ENCODE data around the gene PLEKHM2. TPM values are rescaled to one million over a fixed set of nuclear protein-coding genes. Genes with fewer than 3 reads are reported as not detected.
A peak's percentile ranks its signal among the peaks of the same experiment; 100 is the strongest.

PLEKHM2 gene
- total RNA-seq, 1 experiment from 2014 or later: 38.5 TPM

GRCh38 chr1:15753776-15754175, 69.7 kb downstream of the PLEKHM2 start:
- ChIA-PET POLR2A (no interaction called here), RAD21 (ENCODE audit: low non-redundant PET in 1 of 2, low total read pairs in 2 of 2, uncharacterized antibody in 2 of 2, unreplicated experiment in 2 of 2) (no interaction called here), CTCF (no interaction called here)
- intact Hi-C loops (cut with micrococcal nuclease): no loop called here
- no peak overlapping the region for H3K4me2 ChIP-seq (ENCODE audit: low read length)
- DNase-seq (ENCODE audit: low read depth, low spot score): no peak
- no peak overlapping the region for H3K27ac ChIP-seq (ENCODE audit: low read depth, low read length)
- H2AFZ ChIP-seq (ENCODE audit: low read depth, low read length, poor library complexity, severe bottlenecking): no peak overlapping the region
- no peak for ATAC-seq
- H3K4me3 ChIP-seq (replicated peaks in 1 of 2; ENCODE audit: low read depth in 1 of 2, low read length in 2 of 2): no peak overlapping the region
- H3K36me3 ChIP-seq (ENCODE audit: control insufficient read depth in 1 of 2, insufficient read depth in 2 of 2, low read length in 2 of 2): no peaks in the 10 kb centered on the region
- no peaks in the 10 kb centered on the region for H3K9me3 ChIP-seq (ENCODE audit: control insufficient read depth in 1 of 2, insufficient read depth in 1 of 2, low read depth in 1 of 2, low read length in 2 of 2)
- H3K9ac ChIP-seq (ENCODE audit: low read length): no peak overlapping the region
- no peaks in the 10 kb centered on the region for H3K9me2 ChIP-seq (ENCODE audit: insufficient read depth)
- peaks cover 0 to 21% of the 10 kb centered on the region in 2 experiments; a peak in 2 of 4 replicates for H3K4me1 ChIP-seq (ENCODE audit: control insufficient read depth in 1 of 2, insufficient read depth in 2 of 2, low read length in 2 of 2)
- no peaks in the 10 kb centered on the region for H3K27me3 ChIP-seq (ENCODE audit: insufficient read depth, low read length)
- TF ChIP-seq ZNF274 (IDR thresholded peaks at IDR 0.05; ENCODE audit: low read depth, low read length) (no peak), CEBPB (IDR thresholded peaks at IDR 0.05; ENCODE audit: low read depth) (no peak), SIN3A (IDR thresholded peaks at IDR 0.05; ENCODE audit: low read depth) (no peak)
- TF ChIP-seq, protein P1, sequence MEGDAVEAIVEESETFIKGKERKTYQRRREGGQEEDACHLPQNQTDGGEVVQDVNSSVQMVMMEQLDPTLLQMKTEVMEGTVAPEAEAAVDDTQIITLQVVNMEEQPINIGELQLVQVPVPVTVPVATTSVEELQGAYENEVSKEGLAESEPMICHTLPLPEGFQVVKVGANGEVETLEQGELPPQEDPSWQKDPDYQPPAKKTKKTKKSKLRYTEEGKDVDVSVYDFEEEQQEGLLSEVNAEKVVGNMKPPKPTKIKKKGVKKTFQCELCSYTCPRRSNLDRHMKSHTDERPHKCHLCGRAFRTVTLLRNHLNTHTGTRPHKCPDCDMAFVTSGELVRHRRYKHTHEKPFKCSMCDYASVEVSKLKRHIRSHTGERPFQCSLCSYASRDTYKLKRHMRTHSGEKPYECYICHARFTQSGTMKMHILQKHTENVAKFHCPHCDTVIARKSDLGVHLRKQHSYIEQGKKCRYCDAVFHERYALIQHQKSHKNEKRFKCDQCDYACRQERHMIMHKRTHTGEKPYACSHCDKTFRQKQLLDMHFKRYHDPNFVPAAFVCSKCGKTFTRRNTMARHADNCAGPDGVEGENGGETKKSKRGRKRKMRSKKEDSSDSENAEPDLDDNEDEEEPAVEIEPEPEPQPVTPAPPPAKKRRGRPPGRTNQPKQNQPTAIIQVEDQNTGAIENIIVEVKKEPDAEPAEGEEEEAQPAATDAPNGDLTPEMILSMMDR (IDR thresholded peaks at IDR 0.05 in 2 of 3, conservative IDR thresholded peaks at IDR 0.05 in 1 of 3; ENCODE audit: borderline replicate concordance in 1 of 3, insufficient read depth in 1 of 3, low read depth in 2 of 3, low read length in 2 of 3): no peak
- TF ChIP-seq, protein P2, sequence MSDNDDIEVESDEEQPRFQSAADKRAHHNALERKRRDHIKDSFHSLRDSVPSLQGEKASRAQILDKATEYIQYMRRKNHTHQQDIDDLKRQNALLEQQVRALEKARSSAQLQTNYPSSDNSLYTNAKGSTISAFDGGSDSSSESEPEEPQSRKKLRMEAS (IDR thresholded peaks at IDR 0.05): no peak
- BruUV-seq (replicated peaks): no TSS peak
- no peaks in the 10 kb centered on the region for H4K20me1 ChIP-seq (ENCODE audit: insufficient read depth)
- H3K79me2 ChIP-seq (ENCODE audit: insufficient read depth, low read length): no peaks in the 10 kb centered on the region

DNA sequence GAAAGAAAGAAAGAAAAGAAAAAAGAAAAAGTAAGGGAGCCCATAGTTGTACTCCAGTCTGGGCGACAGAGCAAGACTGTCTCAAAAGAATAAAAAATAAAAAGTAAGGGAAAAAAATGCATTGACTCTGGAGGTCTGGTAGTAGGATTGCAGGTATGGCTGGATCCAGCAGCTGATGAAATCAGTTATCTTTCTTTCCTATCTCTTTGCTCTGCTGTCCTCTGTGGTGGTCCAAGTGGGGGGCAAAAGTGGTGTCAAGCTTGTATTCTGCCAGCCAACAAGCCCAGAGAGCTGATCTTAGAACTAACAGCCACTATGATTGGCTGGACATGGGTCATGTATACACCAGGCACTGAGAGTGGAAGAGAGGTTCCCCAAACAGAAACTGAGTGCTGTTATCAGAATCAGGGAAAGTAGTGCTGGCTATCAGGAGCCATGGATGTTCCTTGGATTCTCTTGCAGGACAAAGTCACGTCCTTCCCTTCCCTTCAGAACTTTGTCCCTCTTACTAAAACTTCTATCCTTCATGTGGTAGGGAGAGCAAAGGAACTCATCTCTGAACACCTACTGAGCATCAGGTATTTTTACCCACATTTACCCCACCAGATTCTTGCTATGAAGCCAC, 71.0 kb downstream of the PLEKHM2 start:
- ChIA-PET RAD21 (ENCODE audit: low non-redundant PET in 1 of 2, low total read pairs in 2 of 2, uncharacterized antibody in 2 of 2, unreplicated experiment in 2 of 2) (no interaction called here), POLR2A (interaction anchor here (0.6 kb wide), 1 partner anchor 219 kb away, joined by 4 read pairs; no protein-coding TSS in a partner anchor), CTCF (interaction anchor here (1.3 kb wide), 1 partner anchor 14 kb away, joined by 3 read pairs; no protein-coding TSS in a partner anchor)
- ATAC-seq (no peak), DNase-seq (ENCODE audit: low read depth, low spot score) (no peak)
- intact Hi-C loops (cut with micrococcal nuclease): no loop called here
- H3K9ac ChIP-seq (ENCODE audit: low read length): no peak overlapping the region
- H3K27ac ChIP-seq (ENCODE audit: low read depth, low read length): no peak overlapping the region
- no peaks in the 10 kb centered on the region for H3K36me3 ChIP-seq (ENCODE audit: control insufficient read depth in 1 of 2, insufficient read depth in 2 of 2, low read length in 2 of 2)
- no peaks in the 10 kb centered on the region for H3K9me2 ChIP-seq (ENCODE audit: insufficient read depth)
- H3K27me3 ChIP-seq (ENCODE audit: insufficient read depth, low read length): no peaks in the 10 kb centered on the region
- no TSS peak for BruUV-seq (replicated peaks)
- peaks cover 0 to 21% of the 10 kb centered on the region in 2 experiments; a peak in 2 of 4 replicates for H3K4me1 ChIP-seq (ENCODE audit: control insufficient read depth in 1 of 2, insufficient read depth in 2 of 2, low read length in 2 of 2)
- H3K79me2 ChIP-seq (ENCODE audit: insufficient read depth, low read length): no peaks in the 10 kb centered on the region
- no peak overlapping the region for H2AFZ ChIP-seq (ENCODE audit: low read depth, low read length, poor library complexity, severe bottlenecking)
- H3K4me3 ChIP-seq (replicated peaks in 1 of 2; ENCODE audit: low read depth in 1 of 2, low read length in 2 of 2): no peak overlapping the region
- no peaks in the 10 kb centered on the region for H3K9me3 ChIP-seq (ENCODE audit: control insufficient read depth in 1 of 2, insufficient read depth in 1 of 2, low read depth in 1 of 2, low read length in 2 of 2)
- no peaks in the 10 kb centered on the region for H4K20me1 ChIP-seq (ENCODE audit: insufficient read depth)
- TF ChIP-seq, protein P3, sequence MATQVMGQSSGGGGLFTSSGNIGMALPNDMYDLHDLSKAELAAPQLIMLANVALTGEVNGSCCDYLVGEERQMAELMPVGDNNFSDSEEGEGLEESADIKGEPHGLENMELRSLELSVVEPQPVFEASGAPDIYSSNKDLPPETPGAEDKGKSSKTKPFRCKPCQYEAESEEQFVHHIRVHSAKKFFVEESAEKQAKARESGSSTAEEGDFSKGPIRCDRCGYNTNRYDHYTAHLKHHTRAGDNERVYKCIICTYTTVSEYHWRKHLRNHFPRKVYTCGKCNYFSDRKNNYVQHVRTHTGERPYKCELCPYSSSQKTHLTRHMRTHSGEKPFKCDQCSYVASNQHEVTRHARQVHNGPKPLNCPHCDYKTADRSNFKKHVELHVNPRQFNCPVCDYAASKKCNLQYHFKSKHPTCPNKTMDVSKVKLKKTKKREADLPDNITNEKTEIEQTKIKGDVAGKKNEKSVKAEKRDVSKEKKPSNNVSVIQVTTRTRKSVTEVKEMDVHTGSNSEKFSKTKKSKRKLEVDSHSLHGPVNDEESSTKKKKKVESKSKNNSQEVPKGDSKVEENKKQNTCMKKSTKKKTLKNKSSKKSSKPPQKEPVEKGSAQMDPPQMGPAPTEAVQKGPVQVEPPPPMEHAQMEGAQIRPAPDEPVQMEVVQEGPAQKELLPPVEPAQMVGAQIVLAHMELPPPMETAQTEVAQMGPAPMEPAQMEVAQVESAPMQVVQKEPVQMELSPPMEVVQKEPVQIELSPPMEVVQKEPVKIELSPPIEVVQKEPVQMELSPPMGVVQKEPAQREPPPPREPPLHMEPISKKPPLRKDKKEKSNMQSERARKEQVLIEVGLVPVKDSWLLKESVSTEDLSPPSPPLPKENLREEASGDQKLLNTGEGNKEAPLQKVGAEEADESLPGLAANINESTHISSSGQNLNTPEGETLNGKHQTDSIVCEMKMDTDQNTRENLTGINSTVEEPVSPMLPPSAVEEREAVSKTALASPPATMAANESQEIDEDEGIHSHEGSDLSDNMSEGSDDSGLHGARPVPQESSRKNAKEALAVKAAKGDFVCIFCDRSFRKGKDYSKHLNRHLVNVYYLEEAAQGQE (IDR thresholded peaks at IDR 0.05; ENCODE audit: low read depth): no peak
- TF ChIP-seq SP1 (IDR thresholded peaks at IDR 0.05; ENCODE audit: low read depth): no peak
- no peak for TF ChIP-seq CEBPB (IDR thresholded peaks at IDR 0.05; ENCODE audit: low read depth)
- TF ChIP-seq, protein P4, sequence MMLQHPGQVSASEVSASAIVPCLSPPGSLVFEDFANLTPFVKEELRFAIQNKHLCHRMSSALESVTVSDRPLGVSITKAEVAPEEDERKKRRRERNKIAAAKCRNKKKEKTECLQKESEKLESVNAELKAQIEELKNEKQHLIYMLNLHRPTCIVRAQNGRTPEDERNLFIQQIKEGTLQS (IDR thresholded peaks at IDR 0.05): no peak
- TF ChIP-seq POLR2AphosphoS5 (IDR thresholded peaks at IDR 0.05; ENCODE audit: low read depth, low read length): no peak
- TF ChIP-seq CBX3 (IDR thresholded peaks at IDR 0.05; ENCODE audit: low read depth): no peak
- TF ChIP-seq FOSL1 (IDR thresholded peaks at IDR 0.05; ENCODE audit: low read depth): no peak
- no peak for TF ChIP-seq POLR2A (IDR thresholded peaks at IDR 0.05; ENCODE audit: borderline replicate concordance, extremely low read depth, insufficient read depth, insufficient read length)
- 0 out of 2 replicates have a peak overlapping the region, but pooled peaks have one; percentile 71 for H3K4me2 ChIP-seq (ENCODE audit: low read length)

Data from HCT116 (cell line).